Left lung (tissue), 10 donors: Measurements from ENCODE around the gene MUC3A. TPM values are rescaled to one million over a fixed set of nuclear protein-coding genes. Genes with fewer than 3 reads are reported as not detected.
"Not testable (repeated sequence)": the region's sequence is repeated elsewhere in the genome, so short reads cannot be mapped to it uniquely, and the experiment has no call there.

ENCODE experiments used
- ATAC-seq: fragments of 200-7000 bp; cut with Tn5 transposase; one replicate; pipeline ENCODE4 v1.9.1; 2020; ENCODE audit warnings: moderate library complexity
- DNase-seq, 4 donors: peaks; one replicate each; pipeline ENCODE4 v3.0.0-alpha.2; 2013 to 2020
- H3K27ac ChIP-seq, 2 donors: fragments of 200-600 bp; sonication (generic) in 1 of 2; one replicate each; pipeline versions ENCODE4 v1.5.0 to v1.8.0; 2020 to 2021
- H3K27me3 ChIP-seq, 2 donors: fragments of 200-600 bp; sonication (generic) in 1 of 2; one replicate each; pipeline versions ENCODE4 v1.5.0 to v1.8.0; 2020 to 2021
- H3K36me3 ChIP-seq, 2 donors: fragments of 200-600 bp; sonication (generic) in 1 of 2; one replicate each; pipeline versions ENCODE4 v1.5.0 to v1.8.0; 2020 to 2021
- H3K4me1 ChIP-seq, 2 donors: fragments of 200-600 bp; one replicate each; pipeline ENCODE4 v1.8.0; 2021
- H3K4me3 ChIP-seq, 2 donors: fragments of 200-600 bp; sonication (generic) in 1 of 2; one replicate each; pipeline versions ENCODE4 v1.5.0 to v1.8.0; 2020 to 2021; ENCODE audit warnings: mild to moderate bottlenecking in 1 of 2
- H3K9me3 ChIP-seq, 2 donors: fragments of 200-600 bp; sonication (generic) in 1 of 2; one replicate each; pipeline versions ENCODE4 v1.5.0 to v1.8.0; 2020 to 2021
- CTCF ChIP-seq, 2 donors: fragments of 200-600 bp; sonication (generic) in 1 of 2; IDR thresholded peaks; one replicate each; pipeline versions ENCODE4 v1.5.0 to v1.8.0; 2021; ENCODE audit warnings: antibody characterized with exemption in 2 of 2
- intact Hi-C, 2 donors: fragments of 100-400 bp; cut with DNase I; formaldehyde crosslinking; loops; one replicate each; pipeline versions ENCODE4 v1.11.2 to v1.14.2; 2022
- polyA plus RNA-seq, 6 donors: library from polyadenylated mRNA; unstranded; fragments of 120-200 nt; gene quantifications; one replicate each; pipeline ENCODE4 v1.2.1, GENCODE V29; 2013; ENCODE audit not compliant: insufficient read length in 6 of 6
- total RNA-seq, 2 donors: library from RNA; stranded (reverse); fragmentation: NEBNext Ultra II Directional; extraction: Animal tissue kit (Norgen Biotek cat#: 25700); gene quantifications; one replicate each; pipeline ENCODE4 v1.2.1, GENCODE V29; 2021
- donor health status: DM: no; HTN: yes; CAD: no.
- donor health status: DM: no; HTN: no; CAD: no.

Gene MUC3A
- total and polyA plus RNA-seq, 8 donors, result 0.37 to 3.6 (median 0.61) TPM

GRCh38 chr7:100908512-100908911, 40.8 kb upstream of the MUC3A start:
- ATAC-seq (no peak), DNase-seq (no peak)
- peaks cover 0 to 5% of the 10 kb centered on the region in 2 donors for H3K4me1 ChIP-seq
- no peaks in the 10 kb centered on the region for H3K36me3 ChIP-seq
- no peaks in the 10 kb centered on the region for H3K9me3 ChIP-seq
- H3K27me3 ChIP-seq, result peaks cover 0 to 6% of the 10 kb centered on the region in 2 donors
- no peak overlapping the region for H3K27ac ChIP-seq
- intact Hi-C loops, result no loop called here
- no peak overlapping the region for H3K4me3 ChIP-seq
- TF ChIP-seq CTCF (IDR thresholded peaks at IDR 0.05), result no peak

DNA sequence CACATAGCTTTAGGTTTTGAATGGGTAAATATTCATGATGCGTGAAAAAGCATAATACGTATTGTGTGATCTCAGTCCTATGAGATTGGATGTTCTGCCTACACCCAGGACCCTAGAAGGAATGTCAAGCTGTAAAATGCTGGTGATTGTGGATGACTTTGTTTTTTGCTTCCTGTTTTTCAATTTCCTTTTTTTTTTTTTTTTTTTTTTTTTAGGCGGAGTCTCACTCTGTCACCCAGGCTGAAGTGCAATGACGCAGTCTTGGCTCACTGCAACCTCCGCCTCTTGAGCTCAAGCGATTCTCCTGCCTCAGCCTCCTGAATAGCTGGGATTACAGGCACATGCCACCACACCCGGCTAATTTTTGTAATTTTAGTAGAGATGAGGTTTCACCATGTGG, 38.9 kb upstream of the MUC3A start:
- intact Hi-C loops, H3K4me1 ChIP-seq, H3K36me3 ChIP-seq, H3K9me3 ChIP-seq, H3K4me3 ChIP-seq, ATAC-seq, H3K27me3 ChIP-seq, DNase-seq, H3K27ac ChIP-seq: not testable (repeated sequence)

DNA sequence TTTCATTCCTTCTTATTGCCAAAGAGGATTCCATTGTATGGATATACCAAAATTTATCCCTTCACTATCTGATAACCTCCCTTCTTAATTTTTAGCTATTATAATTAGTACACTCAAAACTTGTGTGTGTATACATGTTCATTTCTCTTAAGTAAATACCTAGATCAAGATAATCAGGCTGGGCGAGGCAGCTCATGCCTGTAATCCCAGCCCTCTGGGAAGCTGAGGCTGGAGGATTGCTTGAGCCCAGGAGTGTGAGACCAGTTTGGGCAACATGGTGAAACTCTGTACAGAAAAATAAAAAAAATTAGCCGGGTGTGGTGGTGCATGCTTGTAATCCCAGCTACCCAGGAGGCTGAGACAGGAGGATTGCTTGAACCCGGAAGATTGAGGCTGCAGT, 37.9 kb upstream of the MUC3A start:
- ATAC-seq (no peak), DNase-seq (no peak)
- Histone ChIP-seq H3K36me3 (no peaks in the 10 kb centered on the region), H3K27ac (no peak overlapping the region), H3K4me1 (peaks cover 0 to 5% of the 10 kb centered on the region in 2 donors), H3K4me3 (no peak overlapping the region), H3K27me3 (peaks cover 0 to 10% of the 10 kb centered on the region in 2 donors), H3K9me3 (no peaks in the 10 kb centered on the region)
- no peak for TF ChIP-seq CTCF (IDR thresholded peaks at IDR 0.05)
- intact Hi-C loops, result no loop called here

DNA sequence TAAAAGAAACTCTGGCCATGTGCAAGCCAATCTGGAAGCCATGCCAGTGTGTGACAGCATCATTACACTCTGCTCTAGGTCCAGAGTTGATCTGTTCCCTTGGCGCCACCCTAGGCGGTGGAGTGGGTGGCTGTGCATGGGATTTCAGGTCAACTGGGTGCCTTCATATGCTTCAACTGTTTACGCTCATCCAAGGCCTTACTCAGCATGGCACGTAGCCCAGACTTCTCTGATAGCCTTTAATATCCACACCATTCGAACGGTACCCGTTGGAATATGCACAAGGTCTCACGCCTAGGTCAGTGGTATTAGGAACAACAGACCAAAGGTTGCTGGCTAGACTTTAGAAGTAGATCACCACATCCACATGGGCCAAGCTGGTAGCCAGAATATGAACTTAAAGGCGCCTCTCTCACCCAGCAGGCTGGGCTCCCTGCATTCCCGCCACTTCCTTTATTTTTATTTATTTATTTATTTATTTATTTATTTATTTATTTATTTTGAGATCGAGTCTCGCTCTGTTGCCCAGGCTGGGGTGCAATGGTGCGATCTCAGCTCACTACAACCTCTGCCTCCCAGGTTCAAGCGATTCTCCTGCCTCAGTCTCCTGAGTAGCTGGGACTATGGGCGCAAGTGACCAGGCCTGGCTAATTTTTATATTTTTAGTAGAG, 35.0 kb upstream of the MUC3A start:
- Histone ChIP-seq H3K27ac (no peak overlapping the region), H3K36me3 (no peaks in the 10 kb centered on the region), H3K27me3 (peaks cover 0 to 12% of the 10 kb centered on the region in 2 donors), H3K4me1 (peaks cover 0 to 5% of the 10 kb centered on the region in 2 donors), H3K9me3 (no peaks in the 10 kb centered on the region), H3K4me3 (no peak overlapping the region)
- intact Hi-C loops, result no loop called here
- ATAC-seq, result no peak
- TF ChIP-seq CTCF (IDR thresholded peaks at IDR 0.05), result no peak
- DNase-seq, result no peak

- peak; percentile 61 for ATAC-seq
- intact Hi-C loops, result no loop called here
- no peaks in the 10 kb centered on the region for H3K36me3 ChIP-seq
- peaks cover 0 to 3% of the 10 kb centered on the region in 2 donors for H3K4me1 ChIP-seq
- no peak overlapping the region for H3K4me3 ChIP-seq
- H3K9me3 ChIP-seq, result no peaks in the 10 kb centered on the region
- TF ChIP-seq CTCF (IDR thresholded peaks at IDR 0.05), result no peak
- no peak overlapping the region for H3K27ac ChIP-seq
- peak in 1 of 4 donors; percentile 44 for DNase-seq
- H3K27me3 ChIP-seq, result peaks cover 0 to 12% of the 10 kb centered on the region in 2 donors
Measured at GRCh38 chr7:100914879-100915447, 34.4 kb upstream of the MUC3A start.

DNA sequence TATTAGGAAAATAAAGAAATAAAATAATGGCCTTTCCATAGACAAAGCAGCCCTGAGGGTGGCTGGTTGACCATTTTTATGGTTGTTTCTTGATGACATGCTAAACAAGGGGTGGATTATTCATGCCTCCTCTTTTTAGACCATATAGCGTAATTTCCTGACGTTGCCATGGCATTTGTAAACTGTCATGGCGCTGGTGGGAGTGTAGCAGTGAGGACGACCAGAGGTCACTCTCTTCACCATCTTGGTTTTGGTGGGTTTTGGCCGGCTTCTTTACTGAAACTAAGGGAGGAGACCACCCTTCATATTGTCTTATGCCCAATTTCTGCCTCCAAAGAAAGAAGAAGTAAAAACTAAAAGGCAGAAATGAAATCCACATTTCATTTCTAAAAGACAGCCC, 30.0 kb upstream of the MUC3A start:
- H3K27me3 ChIP-seq, DNase-seq, ATAC-seq, H3K27ac ChIP-seq, H3K9me3 ChIP-seq, H3K36me3 ChIP-seq, intact Hi-C loops, H3K4me3 ChIP-seq, H3K4me1 ChIP-seq: not testable (repeated sequence)

GRCh38 chr7:100919779-100920437, 29.4 kb upstream of the MUC3A start:
- ATAC-seq, H3K27ac ChIP-seq, H3K36me3 ChIP-seq, DNase-seq, H3K4me3 ChIP-seq, H3K4me1 ChIP-seq, H3K27me3 ChIP-seq, H3K9me3 ChIP-seq, intact Hi-C loops: not testable (repeated sequence)
